PC-3 (cell line): ENCODE data around the gene TSEN54. TPM values are rescaled to one million over a fixed set of nuclear protein-coding genes. Genes with fewer than 3 reads are reported as not detected.

Experiments
- ATAC-seq: fragments of 200-7000 bp; cut with Tn5 transposase; 2 replicates; pipeline ENCODE4 v1.9.1; 2020; ENCODE audit warnings: mild to moderate bottlenecking, moderate library complexity
- BruUV-seq: library from RNA; stranded (reverse); fragments of 400-500 nt; replicated peaks from 2 replicates; lab custom pipeline; 2021; lab: Mats Ljungman, UMichigan
- CTCF ChIA-PET: fragments of 300-600 bp; sonication (Branson Sonifier 250); formaldehyde crosslinking; loops from one replicate; lab custom pipeline; 2022; ENCODE audit warnings: antibody characterized with exemption; lab: Charles Lee
- POLR2A ChIA-PET: fragments of 300-600 bp; sonication (Branson Sonifier 250); formaldehyde crosslinking; loops from one replicate; lab custom pipeline; 2022; ENCODE audit warnings: antibody characterized with exemption; ENCODE audit not compliant: unreplicated experiment; lab: Charles Lee
- DNase-seq: peaks from one replicate; pipeline ENCODE4 v3.0.0-alpha.2; 2015
- H2AFZ ChIP-seq: fragments of 300-600 bp; sonication (generic); 2 replicates; pipeline ENCODE4 v1.6.0; 2016; ENCODE audit warnings: antibody characterized with exemption, low read length
- H3F3A ChIP-seq: fragments of 300-600 bp; sonication (generic); one replicate; pipeline ENCODE4 v1.6.0; 2017; ENCODE audit warnings: antibody characterized with exemption, low read length, control low read depth, mild to moderate bottlenecking; ENCODE audit not compliant: unreplicated experiment
- H3K27ac ChIP-seq: fragments of 300-600 bp; sonication (generic); 2 replicates; pipeline ENCODE4 v1.5.1; 2016; ENCODE audit warnings: mild to moderate bottlenecking, low read length
- H3K27me3 ChIP-seq: fragments of 300-600 bp; sonication (generic); 2 replicates; pipeline ENCODE4 v1.6.1; 2016; ENCODE audit warnings: low read length, mixed read lengths
- H3K36me3 ChIP-seq: fragments of 300-600 bp; sonication (generic); 2 replicates; pipeline ENCODE4 v1.6.1; 2016; ENCODE audit warnings: low read depth, mixed run types, low read length, mixed read lengths
- H3K4me1 ChIP-seq: fragments of 300-600 bp; sonication (generic); 2 replicates; pipeline ENCODE4 v1.5.1; 2016; ENCODE audit warnings: low read length; ENCODE audit not compliant: insufficient read depth
- H3K4me2 ChIP-seq: fragments of 300-600 bp; sonication (generic); 2 replicates; pipeline ENCODE4 v1.6.0; 2016; ENCODE audit warnings: low read length
- H3K4me3 ChIP-seq: fragments of 300-600 bp; sonication (generic); 2 replicates; pipeline ENCODE4 v1.5.1; 2016; ENCODE audit warnings: mild to moderate bottlenecking, low read length, mixed read lengths
- H3K79me2 ChIP-seq: fragments of 300-600 bp; sonication (generic); 2 replicates; pipeline ENCODE4 v1.6.1; 2017; ENCODE audit warnings: low read length, mixed read lengths
- H3K9ac ChIP-seq: fragments of 300-600 bp; sonication (generic); 2 replicates; pipeline ENCODE4 v1.6.0; 2016; ENCODE audit warnings: mild to moderate bottlenecking, low read length
- H3K9me2 ChIP-seq: fragments of 300-600 bp; sonication (generic); replicated peaks from 2 replicates; pipeline ENCODE4 v1.6.1; 2016; ENCODE audit warnings: mixed run types, low read length, mixed read lengths
- H3K9me3 ChIP-seq: fragments of 300-600 bp; sonication (generic); 2 replicates; pipeline ENCODE4 v1.6.1; 2016; ENCODE audit warnings: low read length, mixed read lengths
- H4K20me1 ChIP-seq: fragments of 300-600 bp; sonication (generic); 2 replicates; pipeline ENCODE4 v1.6.1; 2016; ENCODE audit warnings: low read length, mixed read lengths
- EZH2 ChIP-seq: fragments of 300-600 bp; sonication (generic); IDR thresholded peaks from one replicate; pipeline ENCODE4 v1.6.1; 2017; ENCODE audit warnings: antibody characterized with exemption, mild to moderate bottlenecking, low read length; ENCODE audit not compliant: unreplicated experiment
- EZH2phosphoT487 ChIP-seq: fragments of 300-600 bp; sonication (generic); IDR thresholded peaks from 2 replicates; pipeline ENCODE4 v1.6.1; 2018; ENCODE audit warnings: mild to moderate bottlenecking, antibody characterized with exemption, low read length, borderline replicate concordance
- intact Hi-C: fragments of 100-400 bp; cut with micrococcal nuclease; formaldehyde crosslinking; loops from 2 replicates; pipeline ENCODE4 v1.9.0; 2023
- total RNA-seq: library from RNA; depleted of rRNA; stranded (reverse); fragments of >200 nt; gene quantifications from 2 replicates; pipeline ENCODE4 v1.2.3, GENCODE V29; 2014
- TF ChIP-seq, protein P1 (sequence below): fragments of 300-600 bp; sonication (generic); conservative IDR thresholded peaks from 2 replicates; pipeline ENCODE4 v1.5.1; 2017; ENCODE audit warnings: antibody characterized with exemption, low read depth, mild to moderate bottlenecking, low read length

TSEN54 gene
- total RNA-seq, 1 experiment from 2014 or later, result 61.6 TPM

DNA sequence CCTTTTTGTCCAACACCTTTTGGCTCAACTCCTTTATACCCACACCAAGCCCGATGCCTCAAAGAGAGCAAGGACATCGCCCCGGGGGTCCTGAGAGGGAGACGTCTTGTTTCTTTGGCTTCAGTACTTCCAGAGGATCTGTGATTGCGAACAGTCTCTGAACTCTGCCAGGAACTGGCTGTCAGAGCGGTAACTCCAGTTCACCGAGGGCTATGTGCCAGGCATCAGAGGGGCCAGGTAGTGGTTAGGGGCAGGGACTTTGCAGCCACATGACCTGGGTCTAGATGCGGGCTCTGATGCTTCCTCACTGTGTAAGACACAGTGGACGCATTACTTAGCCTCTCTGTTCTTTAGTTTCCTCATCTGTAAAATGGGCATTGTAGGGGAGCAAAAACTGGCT, 30.8 kb downstream of the TSEN54 start:
- DNase-seq, result no peak
- no peak for ATAC-seq
- no peak overlapping the region for H3K4me2 ChIP-seq
- H3K27me3 ChIP-seq, result no peaks in the 10 kb centered on the region
- no peak overlapping the region for H3K4me3 ChIP-seq
- BruUV-seq, result no TSS peak
- no peaks in the 10 kb centered on the region for H3K9me3 ChIP-seq
- H3K27ac ChIP-seq, result no peak overlapping the region
- no peaks in the 10 kb centered on the region for H3K9me2 ChIP-seq
- no peaks in the 10 kb centered on the region for H4K20me1 ChIP-seq
- no peak overlapping the region for H2AFZ ChIP-seq
- H3K79me2 ChIP-seq, result peaks cover 4% of the 10 kb centered on the region
- 0 out of 2 replicates have a peak, but pooled peaks cover 6% of the 10 kb centered on the region for H3K36me3 ChIP-seq
- ChIA-PET CTCF (interaction anchor here (0.7 kb wide), 1 partner anchor 15 kb away, joined by 4 read pairs; no protein-coding TSS in a partner anchor), POLR2A (no interaction called here)
- intact Hi-C loops, result no loop called here
- TF ChIP-seq EZH2 (no peak), EZH2phosphoT487 (no peak)
- TF ChIP-seq, protein P1, sequence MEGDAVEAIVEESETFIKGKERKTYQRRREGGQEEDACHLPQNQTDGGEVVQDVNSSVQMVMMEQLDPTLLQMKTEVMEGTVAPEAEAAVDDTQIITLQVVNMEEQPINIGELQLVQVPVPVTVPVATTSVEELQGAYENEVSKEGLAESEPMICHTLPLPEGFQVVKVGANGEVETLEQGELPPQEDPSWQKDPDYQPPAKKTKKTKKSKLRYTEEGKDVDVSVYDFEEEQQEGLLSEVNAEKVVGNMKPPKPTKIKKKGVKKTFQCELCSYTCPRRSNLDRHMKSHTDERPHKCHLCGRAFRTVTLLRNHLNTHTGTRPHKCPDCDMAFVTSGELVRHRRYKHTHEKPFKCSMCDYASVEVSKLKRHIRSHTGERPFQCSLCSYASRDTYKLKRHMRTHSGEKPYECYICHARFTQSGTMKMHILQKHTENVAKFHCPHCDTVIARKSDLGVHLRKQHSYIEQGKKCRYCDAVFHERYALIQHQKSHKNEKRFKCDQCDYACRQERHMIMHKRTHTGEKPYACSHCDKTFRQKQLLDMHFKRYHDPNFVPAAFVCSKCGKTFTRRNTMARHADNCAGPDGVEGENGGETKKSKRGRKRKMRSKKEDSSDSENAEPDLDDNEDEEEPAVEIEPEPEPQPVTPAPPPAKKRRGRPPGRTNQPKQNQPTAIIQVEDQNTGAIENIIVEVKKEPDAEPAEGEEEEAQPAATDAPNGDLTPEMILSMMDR, result no peak
- peaks cover 30% of the 10 kb centered on the region for H3K4me1 ChIP-seq
- H3K9ac ChIP-seq, result no peak overlapping the region
- H3F3A ChIP-seq, result no peaks in the 10 kb centered on the region

DNA sequence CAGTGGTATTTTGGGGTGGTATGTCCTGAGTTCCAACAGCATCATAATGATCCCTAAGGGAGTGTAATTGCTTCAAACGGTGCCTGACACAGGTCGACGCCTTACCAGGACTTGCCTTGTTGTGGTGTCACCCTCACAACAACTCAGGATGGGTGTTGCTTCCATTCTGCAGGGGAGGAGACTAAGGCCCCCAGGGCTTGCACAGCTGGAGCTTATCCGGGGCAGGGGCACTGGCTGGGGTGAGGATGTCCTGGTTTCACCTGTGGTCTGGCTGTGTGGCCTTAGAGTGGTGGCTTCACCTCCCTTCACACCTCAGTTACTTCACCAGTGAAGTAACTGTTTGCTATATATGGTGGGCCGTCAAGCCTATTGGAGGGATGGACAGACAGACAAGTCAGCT, 32.5 kb downstream of the TSEN54 start:
- no peak for DNase-seq
- Histone ChIP-seq H3K9me3 (no peaks in the 10 kb centered on the region), H3K4me1 (peaks cover 30% of the 10 kb centered on the region), H3F3A (no peaks in the 10 kb centered on the region), H3K9me2 (no peaks in the 10 kb centered on the region), H3K27me3 (no peaks in the 10 kb centered on the region), H4K20me1 (no peaks in the 10 kb centered on the region), H3K79me2 (peaks cover 4% of the 10 kb centered on the region), H2AFZ (peak overlapping the region; percentile 63; the same call in 1 of the 2 replicates), H3K9ac (peak overlapping the region; percentile 91), H3K4me3 (peak overlapping the region; percentile 5; the same call in 1 of the 2 replicates), H3K36me3 (0 out of 2 replicates have a peak, but pooled peaks cover 1% of the 10 kb centered on the region), H3K4me2 (peak overlapping the region; percentile 89), H3K27ac (peak overlapping the region; percentile 98)
- ChIA-PET POLR2A (no interaction called here), CTCF (interaction anchor here (0.5 to 2.9 kb wide), 3 partner anchors 24 to 53 kb away, joined by 4 to 18 read pairs (median 4); partner anchors contain the start of genes LLGL2 and TSEN54)
- intact Hi-C loops, result loop anchor here (2.0 kb wide), 1 partner anchor 24 kb away; the partner anchor contains the start of gene LLGL2
- ATAC-seq, result peak; percentile 8; the same call in 1 of the 2 replicates
- no peak for TF ChIP-seq EZH2phosphoT487
- TF ChIP-seq, protein P1, result no peak
- no TSS peak for BruUV-seq
